PC-3 (cell line): ENCODE measurements around the gene PTPRD. TPM values are rescaled to one million over a fixed set of nuclear protein-coding genes. Genes with fewer than 3 reads are reported as not detected.

Experiments
- ATAC-seq: fragments of 200-7000 bp; cut with Tn5 transposase; 2 replicates; pipeline ENCODE4 v1.9.1; 2020; ENCODE audit warnings: mild to moderate bottlenecking, moderate library complexity
- BruUV-seq: library from RNA; stranded (reverse); fragments of 400-500 nt; replicated peaks from 2 replicates; lab custom pipeline; 2021; lab: Mats Ljungman, UMichigan
- CTCF ChIA-PET: fragments of 300-600 bp; sonication (Branson Sonifier 250); formaldehyde crosslinking; loops from one replicate; lab custom pipeline; 2022; ENCODE audit warnings: antibody characterized with exemption; lab: Charles Lee
- POLR2A ChIA-PET: fragments of 300-600 bp; sonication (Branson Sonifier 250); formaldehyde crosslinking; loops from one replicate; lab custom pipeline; 2022; ENCODE audit warnings: antibody characterized with exemption; ENCODE audit not compliant: unreplicated experiment; lab: Charles Lee
- DNase-seq: peaks from one replicate; pipeline ENCODE4 v3.0.0-alpha.2; 2015
- H2AFZ ChIP-seq: fragments of 300-600 bp; sonication (generic); 2 replicates; pipeline ENCODE4 v1.6.0; 2016; ENCODE audit warnings: antibody characterized with exemption, low read length
- H3F3A ChIP-seq: fragments of 300-600 bp; sonication (generic); one replicate; pipeline ENCODE4 v1.6.0; 2017; ENCODE audit warnings: antibody characterized with exemption, low read length, control low read depth, mild to moderate bottlenecking; ENCODE audit not compliant: unreplicated experiment
- H3K27ac ChIP-seq: fragments of 300-600 bp; sonication (generic); 2 replicates; pipeline ENCODE4 v1.5.1; 2016; ENCODE audit warnings: mild to moderate bottlenecking, low read length
- H3K27me3 ChIP-seq: fragments of 300-600 bp; sonication (generic); 2 replicates; pipeline ENCODE4 v1.6.1; 2016; ENCODE audit warnings: low read length, mixed read lengths
- H3K36me3 ChIP-seq: fragments of 300-600 bp; sonication (generic); 2 replicates; pipeline ENCODE4 v1.6.1; 2016; ENCODE audit warnings: low read depth, mixed run types, low read length, mixed read lengths
- H3K4me1 ChIP-seq: fragments of 300-600 bp; sonication (generic); 2 replicates; pipeline ENCODE4 v1.5.1; 2016; ENCODE audit warnings: low read length; ENCODE audit not compliant: insufficient read depth
- H3K4me2 ChIP-seq: fragments of 300-600 bp; sonication (generic); 2 replicates; pipeline ENCODE4 v1.6.0; 2016; ENCODE audit warnings: low read length
- H3K4me3 ChIP-seq: fragments of 300-600 bp; sonication (generic); 2 replicates; pipeline ENCODE4 v1.5.1; 2016; ENCODE audit warnings: mild to moderate bottlenecking, low read length, mixed read lengths
- H3K79me2 ChIP-seq: fragments of 300-600 bp; sonication (generic); 2 replicates; pipeline ENCODE4 v1.6.1; 2017; ENCODE audit warnings: low read length, mixed read lengths
- H3K9ac ChIP-seq: fragments of 300-600 bp; sonication (generic); 2 replicates; pipeline ENCODE4 v1.6.0; 2016; ENCODE audit warnings: mild to moderate bottlenecking, low read length
- H3K9me2 ChIP-seq: fragments of 300-600 bp; sonication (generic); replicated peaks from 2 replicates; pipeline ENCODE4 v1.6.1; 2016; ENCODE audit warnings: mixed run types, low read length, mixed read lengths
- H3K9me3 ChIP-seq: fragments of 300-600 bp; sonication (generic); 2 replicates; pipeline ENCODE4 v1.6.1; 2016; ENCODE audit warnings: low read length, mixed read lengths
- H4K20me1 ChIP-seq: fragments of 300-600 bp; sonication (generic); 2 replicates; pipeline ENCODE4 v1.6.1; 2016; ENCODE audit warnings: low read length, mixed read lengths
- EZH2 ChIP-seq: fragments of 300-600 bp; sonication (generic); IDR thresholded peaks from one replicate; pipeline ENCODE4 v1.6.1; 2017; ENCODE audit warnings: antibody characterized with exemption, mild to moderate bottlenecking, low read length; ENCODE audit not compliant: unreplicated experiment
- EZH2phosphoT487 ChIP-seq: fragments of 300-600 bp; sonication (generic); IDR thresholded peaks from 2 replicates; pipeline ENCODE4 v1.6.1; 2018; ENCODE audit warnings: mild to moderate bottlenecking, antibody characterized with exemption, low read length, borderline replicate concordance
- intact Hi-C: fragments of 100-400 bp; cut with micrococcal nuclease; formaldehyde crosslinking; loops from 2 replicates; pipeline ENCODE4 v1.9.0; 2023
- total RNA-seq: library from RNA; depleted of rRNA; stranded (reverse); fragments of >200 nt; gene quantifications from 2 replicates; pipeline ENCODE4 v1.2.3, GENCODE V29; 2014
- TF ChIP-seq, protein P1 (sequence below): fragments of 300-600 bp; sonication (generic); conservative IDR thresholded peaks from 2 replicates; pipeline ENCODE4 v1.5.1; 2017; ENCODE audit warnings: antibody characterized with exemption, low read depth, mild to moderate bottlenecking, low read length

Gene PTPRD
- total RNA-seq, 1 experiment from 2014 or later: not detected

DNA sequence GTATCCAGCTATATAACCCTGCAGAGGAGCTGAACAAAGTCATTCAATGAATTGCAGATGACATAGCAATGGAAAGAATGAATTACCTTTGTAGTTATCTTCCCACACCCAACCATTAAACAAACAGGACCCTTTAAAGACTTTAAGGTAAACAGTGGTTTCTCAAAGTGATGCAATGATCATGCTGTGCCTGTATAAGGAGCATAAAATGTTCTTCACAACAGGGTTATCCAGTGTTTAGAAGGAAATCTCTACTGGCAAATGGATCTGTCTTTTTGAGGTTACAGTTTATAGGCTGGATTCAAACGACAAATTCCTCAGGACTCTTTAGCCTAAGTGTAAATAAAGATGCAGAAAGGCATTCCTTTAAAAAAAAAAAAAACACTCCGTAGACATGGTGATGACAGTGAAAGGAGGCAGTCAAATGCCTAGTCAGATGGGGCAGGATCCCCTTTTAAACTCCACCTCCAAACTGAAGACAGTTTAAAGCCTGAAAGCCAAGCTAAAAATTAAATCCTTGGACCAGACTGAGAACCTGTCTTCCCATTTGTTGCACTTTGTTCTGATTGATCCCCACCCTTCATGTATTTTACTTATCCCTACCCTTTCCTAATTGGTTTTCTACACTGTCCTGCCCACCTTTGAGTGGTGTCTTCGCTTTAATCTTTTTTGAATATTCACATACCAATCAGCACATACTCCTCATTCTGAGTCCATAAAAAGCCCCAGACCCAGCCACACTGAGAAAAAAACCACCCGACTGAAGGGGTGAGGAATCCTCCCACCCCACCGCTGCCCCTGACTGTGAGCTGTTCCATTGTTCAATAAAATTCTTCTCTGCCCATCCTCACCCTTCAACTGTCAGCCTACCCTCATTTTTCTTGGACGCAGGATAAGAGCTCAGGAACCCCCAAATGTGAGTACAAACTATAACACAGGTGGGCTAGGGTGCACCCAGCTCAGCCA is 2052.0 kb downstream of the PTPRD start:
- Histone ChIP-seq H3K9me2 (no peaks in the 10 kb centered on the region), H2AFZ (no peak overlapping the region), H3K27me3 (no peaks in the 10 kb centered on the region), H3F3A (no peaks in the 10 kb centered on the region), H3K9me3 (no peaks in the 10 kb centered on the region), H3K4me2 (no peak overlapping the region), H4K20me1 (no peaks in the 10 kb centered on the region), H3K36me3 (no peaks in the 10 kb centered on the region), H3K27ac (no peak overlapping the region), H3K79me2 (no peaks in the 10 kb centered on the region), H3K4me1 (no peaks in the 10 kb centered on the region), H3K4me3 (no peak overlapping the region), H3K9ac (no peak overlapping the region)
- intact Hi-C loops: no loop called here
- ChIA-PET POLR2A (no interaction called here), CTCF (no interaction called here)
- TF ChIP-seq, protein P1, sequence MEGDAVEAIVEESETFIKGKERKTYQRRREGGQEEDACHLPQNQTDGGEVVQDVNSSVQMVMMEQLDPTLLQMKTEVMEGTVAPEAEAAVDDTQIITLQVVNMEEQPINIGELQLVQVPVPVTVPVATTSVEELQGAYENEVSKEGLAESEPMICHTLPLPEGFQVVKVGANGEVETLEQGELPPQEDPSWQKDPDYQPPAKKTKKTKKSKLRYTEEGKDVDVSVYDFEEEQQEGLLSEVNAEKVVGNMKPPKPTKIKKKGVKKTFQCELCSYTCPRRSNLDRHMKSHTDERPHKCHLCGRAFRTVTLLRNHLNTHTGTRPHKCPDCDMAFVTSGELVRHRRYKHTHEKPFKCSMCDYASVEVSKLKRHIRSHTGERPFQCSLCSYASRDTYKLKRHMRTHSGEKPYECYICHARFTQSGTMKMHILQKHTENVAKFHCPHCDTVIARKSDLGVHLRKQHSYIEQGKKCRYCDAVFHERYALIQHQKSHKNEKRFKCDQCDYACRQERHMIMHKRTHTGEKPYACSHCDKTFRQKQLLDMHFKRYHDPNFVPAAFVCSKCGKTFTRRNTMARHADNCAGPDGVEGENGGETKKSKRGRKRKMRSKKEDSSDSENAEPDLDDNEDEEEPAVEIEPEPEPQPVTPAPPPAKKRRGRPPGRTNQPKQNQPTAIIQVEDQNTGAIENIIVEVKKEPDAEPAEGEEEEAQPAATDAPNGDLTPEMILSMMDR: no peak
- no peak for TF ChIP-seq EZH2phosphoT487
- TF ChIP-seq EZH2: no peak
- ATAC-seq: no peak
- no peak for DNase-seq
- no TSS peak for BruUV-seq

DNA sequence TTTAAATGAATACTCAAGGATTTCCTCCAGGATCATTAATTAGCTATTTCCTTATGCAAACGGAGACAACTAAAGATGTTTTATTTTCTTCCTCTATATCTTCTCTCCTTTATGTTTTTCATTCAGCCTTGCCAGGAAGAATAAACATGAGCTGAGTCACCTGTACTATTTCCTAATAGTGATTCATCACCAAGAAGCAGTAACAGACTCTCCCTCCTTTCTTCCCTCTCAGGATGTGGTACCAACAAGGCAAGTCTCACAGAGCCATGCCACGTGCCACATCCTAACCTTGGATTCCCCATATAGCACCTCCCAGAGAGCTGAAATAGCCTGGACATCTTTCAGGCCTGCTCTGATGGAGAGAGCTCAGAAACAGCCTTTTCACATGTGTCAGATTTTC is 2054.6 kb downstream of the PTPRD start:
- Histone ChIP-seq H3K27me3 (no peaks in the 10 kb centered on the region), H3K27ac (no peak overlapping the region), H3K4me2 (no peak overlapping the region), H3F3A (no peaks in the 10 kb centered on the region), H3K79me2 (no peaks in the 10 kb centered on the region), H3K4me3 (no peak overlapping the region), H3K9me3 (no peaks in the 10 kb centered on the region), H3K9ac (no peak overlapping the region), H2AFZ (no peak overlapping the region), H3K9me2 (no peaks in the 10 kb centered on the region), H4K20me1 (no peaks in the 10 kb centered on the region), H3K4me1 (no peaks in the 10 kb centered on the region), H3K36me3 (no peaks in the 10 kb centered on the region)
- CTCF ChIA-PET: no interaction called here
- POLR2A ChIA-PET: no interaction called here
- BruUV-seq: no TSS peak
- TF ChIP-seq EZH2phosphoT487 (no peak), EZH2 (no peak)
- TF ChIP-seq, protein P1: no peak
- intact Hi-C loops: no loop called here
- DNase-seq (peak; percentile 18), ATAC-seq (no peak)
